Activated CD4-positive, alpha-beta T cell treated with anti-CD3 and anti-CD28 coated beads for 36 hours (primary cell): ENCODE data around the gene FARP2. TPM values are rescaled to one million over a fixed set of nuclear protein-coding genes. Genes with fewer than 3 reads are reported as not detected.

ENCODE experiments used
- ATAC-seq: fragments of 200-7000 bp; cut with Tn5 transposase; one replicate; pipeline ENCODE4 v1.10.0; 2021; ENCODE audit warnings: mild to moderate bottlenecking, moderate library complexity
- CTCF ChIA-PET: fragments of 350-600 bp; sonication (Branson Sonifier 250); formaldehyde crosslinking; loops from one replicate; lab custom pipeline; 2021; ENCODE audit warnings: antibody characterized with exemption; lab: Charles Lee
- POLR2A ChIA-PET: fragments of 350-600 bp; sonication (Branson Sonifier 250); formaldehyde crosslinking; loops from one replicate; lab custom pipeline; 2021; ENCODE audit warnings: antibody characterized with exemption, inconsistent platforms; lab: Charles Lee
- DNase-seq: peaks from one replicate; pipeline ENCODE4 v3.0.0-alpha.2; 2020
- H3K27ac Mint-ChIP-seq: one replicate; pipeline ENCODE4 v1.8.0; 2021; ENCODE audit warnings: mixed read lengths
- H3K27me3 Mint-ChIP-seq: one replicate; pipeline ENCODE4 v1.8.0; 2021; ENCODE audit warnings: mixed read lengths
- H3K36me3 Mint-ChIP-seq: one replicate; pipeline ENCODE4 v1.8.0; 2021; ENCODE audit warnings: low read depth, mixed read lengths
- H3K4me1 Mint-ChIP-seq: one replicate; pipeline ENCODE4 v1.8.0; 2021; ENCODE audit warnings: mixed read lengths
- H3K4me3 Mint-ChIP-seq: one replicate; pipeline ENCODE4 v1.8.0; 2021; ENCODE audit warnings: mild to moderate bottlenecking, moderate library complexity, mixed read lengths
- H3K9me3 Mint-ChIP-seq: one replicate; pipeline ENCODE4 v1.8.0; 2021; ENCODE audit warnings: low read depth, mixed read lengths
- intact Hi-C, 2 experiments: fragments of 100-400 bp; cut with DNase I in 1 of 2; cut with micrococcal nuclease in 1 of 2; formaldehyde crosslinking; loops; one replicate each; pipeline versions ENCODE4 v1.14.2 to v1.15.1; 2022 to 2024; cut with DNase I, micrococcal nuclease
- total RNA-seq, 2 experiments: library from RNA; stranded (reverse); gene quantifications; one replicate each; pipeline ENCODE4 v1.2.3, GENCODE V29; 2021

The FARP2 gene, protein sequence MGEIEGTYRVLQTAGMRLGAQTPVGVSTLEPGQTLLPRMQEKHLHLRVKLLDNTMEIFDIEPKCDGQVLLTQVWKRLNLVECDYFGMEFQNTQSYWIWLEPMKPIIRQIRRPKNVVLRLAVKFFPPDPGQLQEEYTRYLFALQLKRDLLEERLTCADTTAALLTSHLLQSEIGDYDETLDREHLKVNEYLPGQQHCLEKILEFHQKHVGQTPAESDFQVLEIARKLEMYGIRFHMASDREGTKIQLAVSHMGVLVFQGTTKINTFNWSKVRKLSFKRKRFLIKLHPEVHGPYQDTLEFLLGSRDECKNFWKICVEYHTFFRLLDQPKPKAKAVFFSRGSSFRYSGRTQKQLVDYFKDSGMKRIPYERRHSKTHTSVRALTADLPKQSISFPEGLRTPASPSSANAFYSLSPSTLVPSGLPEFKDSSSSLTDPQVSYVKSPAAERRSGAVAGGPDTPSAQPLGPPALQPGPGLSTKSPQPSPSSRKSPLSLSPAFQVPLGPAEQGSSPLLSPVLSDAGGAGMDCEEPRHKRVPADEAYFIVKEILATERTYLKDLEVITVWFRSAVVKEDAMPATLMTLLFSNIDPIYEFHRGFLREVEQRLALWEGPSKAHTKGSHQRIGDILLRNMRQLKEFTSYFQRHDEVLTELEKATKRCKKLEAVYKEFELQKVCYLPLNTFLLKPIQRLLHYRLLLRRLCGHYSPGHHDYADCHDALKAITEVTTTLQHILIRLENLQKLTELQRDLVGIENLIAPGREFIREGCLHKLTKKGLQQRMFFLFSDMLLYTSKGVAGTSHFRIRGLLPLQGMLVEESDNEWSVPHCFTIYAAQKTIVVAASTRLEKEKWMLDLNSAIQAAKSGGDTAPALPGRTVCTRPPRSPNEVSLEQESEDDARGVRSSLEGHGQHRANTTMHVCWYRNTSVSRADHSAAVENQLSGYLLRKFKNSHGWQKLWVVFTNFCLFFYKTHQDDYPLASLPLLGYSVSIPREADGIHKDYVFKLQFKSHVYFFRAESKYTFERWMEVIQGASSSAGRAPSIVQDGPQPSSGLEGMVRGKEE
- 10 to 100 TPM; 29.0 to 30.7 TPM for total RNA-seq

- no peaks in the 10 kb centered on the region for H3K9me3 Mint-ChIP-seq
- intact Hi-C loops: loop anchor here (1.0 to 10.0 kb wide), 24 partner anchors 41 to 1331 kb away; partner anchors contain the start of genes HDLBP (in 2 of the 2), ING5 (in 2 of the 2), SEPTIN2 (in 2 of the 2) and STK25 (in 2 of the 2)
- ChIA-PET POLR2A (no interaction called here), CTCF (no interaction called here)
- DNase-seq (peak; percentile 99), ATAC-seq (peak; percentile 95)
- H3K4me1 Mint-ChIP-seq: peaks cover 48% of the 10 kb centered on the region
- peak within 1 kb of the TSS; percentile 73 for H3K4me3 Mint-ChIP-seq
- no peaks in the 10 kb centered on the region for H3K27me3 Mint-ChIP-seq
- H3K27ac Mint-ChIP-seq: peak within 1 kb of the TSS; percentile 80
- peaks cover 17% of the 10 kb centered on the region for H3K36me3 Mint-ChIP-seq
Measured at GRCh38 chr2:241355983-241356870, at the start of gene FARP2. Gene FARP2, plus strand, starts transcription at chr2:241356285. Its CDS starts 16,823 bp downstream, at chr2:241373108.

DNA sequence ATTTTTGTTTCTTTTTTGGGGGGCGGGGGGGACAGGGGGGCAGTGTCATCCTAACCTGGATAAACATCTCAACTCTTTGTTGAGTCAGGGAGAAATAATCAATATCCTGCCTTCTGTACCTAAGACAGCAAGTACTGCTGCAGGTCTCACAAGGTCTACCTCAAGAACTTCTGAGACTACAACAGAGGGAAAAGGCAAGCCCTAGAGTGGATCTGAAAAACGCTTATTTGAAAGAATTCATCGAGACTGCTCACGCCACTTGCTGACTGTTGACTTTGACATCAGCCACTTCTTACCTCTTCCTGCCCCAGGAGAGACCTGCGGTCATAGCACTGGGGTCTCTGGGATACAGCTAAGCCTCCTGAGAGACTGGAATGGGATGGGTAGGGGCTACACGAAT is 49.0 kb upstream of the FARP2 start:
- Mint-ChIP-seq H3K27ac (no peak overlapping the region), H3K9me3 (no peaks in the 10 kb centered on the region), H3K4me3 (no peak overlapping the region), H3K36me3 (peaks cover 12% of the 10 kb centered on the region), H3K4me1 (peaks cover 62% of the 10 kb centered on the region), H3K27me3 (no peaks in the 10 kb centered on the region)
- intact Hi-C loops: no loop called here
- ATAC-seq: no peak
- ChIA-PET POLR2A (interaction anchor here (0.7 kb wide), 1 partner anchor 158 kb away, joined by 6 read pairs; the partner anchor contains the start of gene PASK), CTCF (interaction anchor here (0.9 kb wide), 1 partner anchor 14 kb away, joined by 4 read pairs; no protein-coding TSS in a partner anchor)
- DNase-seq: no peak

GRCh38 chr2:241308267-241308666 is 47.8 kb upstream of the FARP2 start:
- POLR2A ChIA-PET: no interaction called here
- CTCF ChIA-PET: interaction anchor here (0.5 kb wide), 1 partner anchor 11 kb away, joined by 3 read pairs; no protein-coding TSS in a partner anchor
- peaks cover 12% of the 10 kb centered on the region for H3K36me3 Mint-ChIP-seq

DNA sequence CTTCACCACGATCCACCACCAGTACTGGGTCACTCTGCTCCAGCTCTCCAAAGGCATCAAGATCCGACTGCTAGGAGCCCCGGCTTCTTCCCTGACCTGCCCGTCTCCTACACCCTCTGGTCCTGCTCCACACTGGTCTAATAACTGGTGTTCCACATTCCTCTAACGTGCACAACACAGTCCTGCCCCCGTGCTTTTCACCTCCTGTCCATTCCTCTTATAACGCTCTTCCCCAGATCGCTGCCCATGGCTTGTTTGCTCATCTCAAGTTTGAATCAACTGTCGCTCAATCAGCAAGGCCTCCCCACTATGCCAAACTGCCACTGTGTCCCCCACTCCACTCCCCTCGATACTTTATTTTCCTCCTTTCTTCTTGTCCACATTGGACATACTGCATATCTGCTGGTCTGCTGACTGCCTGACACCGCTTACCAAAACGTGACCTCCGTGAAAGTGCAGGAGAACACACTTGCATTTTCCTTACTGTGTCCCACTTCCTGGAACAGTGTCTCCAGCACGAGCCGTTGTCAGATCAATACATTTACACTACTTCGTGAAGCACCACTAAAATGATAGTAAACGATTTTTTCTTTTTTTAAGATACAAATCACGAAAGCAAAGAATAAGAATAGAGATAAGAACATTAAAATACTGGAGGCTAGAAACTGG is 47.1 kb upstream of the FARP2 start:
- Mint-ChIP-seq H3K9me3 (no peaks in the 10 kb centered on the region), H3K4me3 (no peak overlapping the region), H3K27me3 (no peaks in the 10 kb centered on the region), H3K4me1 (peaks cover 71% of the 10 kb centered on the region), H3K36me3 (peaks cover 15% of the 10 kb centered on the region), H3K27ac (peak overlapping the region; percentile 88)
- intact Hi-C loops: no loop called here
- ChIA-PET CTCF (no interaction called here), POLR2A (no interaction called here)
- ATAC-seq: no peak
- DNase-seq: no peak

More at GRCh38 chr2:241308267-241308666, 47.8 kb upstream of the FARP2 start:
- ATAC-seq (no peak), DNase-seq (no peak)
- intact Hi-C loops: no loop called here
- no peaks in the 10 kb centered on the region for H3K27me3 Mint-ChIP-seq
- H3K27ac Mint-ChIP-seq: peak overlapping the region; percentile 6
- no peak overlapping the region for H3K4me3 Mint-ChIP-seq
- peaks cover 65% of the 10 kb centered on the region for H3K4me1 Mint-ChIP-seq
- H3K9me3 Mint-ChIP-seq: no peaks in the 10 kb centered on the region

DNA sequence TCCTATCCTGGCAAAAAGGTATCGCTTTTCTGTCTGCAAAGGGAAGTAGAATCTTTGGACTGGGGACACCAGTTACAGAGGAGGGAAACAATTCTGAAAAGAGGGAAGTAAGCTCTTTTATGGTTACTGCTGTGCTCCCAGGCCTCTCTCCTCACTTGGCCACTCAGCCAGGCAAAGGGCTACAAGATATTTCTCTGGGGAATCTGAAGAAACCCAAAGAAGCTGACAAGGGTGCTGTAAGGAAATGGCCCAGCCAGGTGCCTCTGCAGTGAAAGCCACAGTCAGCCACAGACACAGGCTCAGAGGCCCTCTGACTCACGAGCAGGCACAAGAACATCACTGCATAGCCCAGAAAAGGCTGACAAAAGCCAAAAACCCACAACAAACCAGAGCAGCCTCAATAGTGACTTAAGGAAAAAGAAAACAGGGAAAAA is 46.4 kb upstream of the FARP2 start:
- CTCF ChIA-PET: no interaction called here
- POLR2A ChIA-PET: no interaction called here
- peak; percentile 82 for DNase-seq
- H3K27ac Mint-ChIP-seq: peak overlapping the region; percentile 88
- peaks cover 71% of the 10 kb centered on the region for H3K4me1 Mint-ChIP-seq
- ATAC-seq: peak; percentile 94
- peak overlapping the region; percentile 43 for H3K4me3 Mint-ChIP-seq
- H3K36me3 Mint-ChIP-seq: peaks cover 15% of the 10 kb centered on the region
- H3K9me3 Mint-ChIP-seq: no peaks in the 10 kb centered on the region
- H3K27me3 Mint-ChIP-seq: no peaks in the 10 kb centered on the region
- intact Hi-C loops: loop anchor here (1.0 to 10.0 kb wide), 5 partner anchors 37 to 1905 kb away; partner anchors contain the start of genes DTYMK (in 1 of the 2), HDAC4 (in 1 of the 2), MTERF4 (in 1 of the 2) and NDUFA10 (in 1 of the 2)

GRCh38 chr2:241310917-241311566 is 45.0 kb upstream of the FARP2 start:
- no peak for ATAC-seq
- intact Hi-C loops: loop anchor here (1.0 to 10.0 kb wide), 5 partner anchors 39 to 1906 kb away; partner anchors contain the start of genes DTYMK (in 1 of the 2), HDAC4 (in 1 of the 2), MTERF4 (in 1 of the 2) and NDUFA10 (in 1 of the 2)
- ChIA-PET CTCF (no interaction called here), POLR2A (no interaction called here)
- Mint-ChIP-seq H3K4me3 (no peak overlapping the region), H3K9me3 (no peaks in the 10 kb centered on the region), H3K27me3 (no peaks in the 10 kb centered on the region), H3K27ac (peak overlapping the region; percentile 20), H3K4me1 (peaks cover 63% of the 10 kb centered on the region), H3K36me3 (peaks cover 17% of the 10 kb centered on the region)
- no peak for DNase-seq

- Mint-ChIP-seq H3K27me3 (no peaks in the 10 kb centered on the region), H3K36me3 (peaks cover 22% of the 10 kb centered on the region), H3K9me3 (no peaks in the 10 kb centered on the region), H3K4me1 (peaks cover 67% of the 10 kb centered on the region), H3K4me3 (no peak overlapping the region), H3K27ac (peak overlapping the region; percentile 40)
- ChIA-PET POLR2A (no interaction called here), CTCF (interaction anchor here (0.6 to 1.0 kb wide), 3 partner anchors 10 to 22 kb away, joined by 3 to 4 read pairs (median 3); no protein-coding TSS in a partner anchor)
- DNase-seq (no peak), ATAC-seq (no peak)
- intact Hi-C loops: loop anchor here (10.0 kb wide), 4 partner anchors 207 to 1907 kb away; partner anchors contain the start of genes DTYMK (in 1 of the 2), HDAC4 (in 1 of the 2), MTERF4 (in 1 of the 2) and NDUFA10 (in 1 of the 2)
Measured at GRCh38 chr2:241312082-241312481, 44.0 kb upstream of the FARP2 start.

GRCh38 chr2:241313543-241314095 is 42.5 kb upstream of the FARP2 start:
- ChIA-PET POLR2A (interaction anchor here (0.9 kb wide), 1 partner anchor 12 kb away, joined by 10 read pairs; no protein-coding TSS in a partner anchor), CTCF (interaction anchor here (0.8 to 1.2 kb wide), 3 partner anchors 11 to 388 kb away, joined by 3 to 6 read pairs (median 4); partner anchors contain the start of gene ING5)
- H3K9me3 Mint-ChIP-seq: no peaks in the 10 kb centered on the region
- H3K4me1 Mint-ChIP-seq: peaks cover 71% of the 10 kb centered on the region
- no peaks in the 10 kb centered on the region for H3K27me3 Mint-ChIP-seq
- H3K4me3 Mint-ChIP-seq: peak overlapping the region; percentile 100
- no peak for ATAC-seq
- H3K27ac Mint-ChIP-seq: peak overlapping the region; percentile 88
- peaks cover 28% of the 10 kb centered on the region for H3K36me3 Mint-ChIP-seq
- intact Hi-C loops: loop anchor here (10.0 kb wide), 4 partner anchors 209 to 1909 kb away; partner anchors contain the start of genes DTYMK (in 1 of the 2), HDAC4 (in 1 of the 2), MTERF4 (in 1 of the 2) and NDUFA10 (in 1 of the 2)
- no peak for DNase-seq
